GM21360 (cell line): ENCODE data around the gene CDK6.
"Not testable (repeated sequence)": the region's sequence is repeated elsewhere in the genome, so short reads cannot be mapped to it uniquely, and the experiment has no call there.

Experiments used
- ATAC-seq: cut with Tn5 transposase; IDR thresholded peaks from one replicate; pipeline ENCODE4 v1.9.1; 2021; ENCODE audit warnings: mild to moderate bottlenecking, moderate library complexity; ENCODE audit not compliant: unreplicated experiment

CDK6 gene

GRCh38 chr7:92604517-92604916, 231.9 kb downstream of the CDK6 start:
- ATAC-seq, result not testable (repeated sequence)

DNA sequence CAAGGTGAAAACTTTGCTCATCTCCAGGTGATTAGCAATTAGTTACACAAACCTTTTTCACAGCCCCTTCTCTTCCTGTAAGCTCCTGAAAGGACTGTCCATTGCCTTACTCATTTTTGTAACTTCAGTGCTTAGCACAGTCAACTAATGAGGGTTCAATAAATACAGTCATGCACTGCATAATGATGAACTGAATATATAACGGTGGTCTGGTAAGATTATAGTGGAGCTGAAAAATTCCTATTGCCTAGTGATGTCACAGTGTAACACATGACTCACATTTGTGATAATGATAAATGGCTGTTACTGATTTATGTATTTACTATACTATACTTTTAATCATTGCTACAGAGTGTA, 233.3 kb downstream of the CDK6 start:
- ATAC-seq, result no peak

GRCh38 chr7:92602352-92603088, 233.9 kb downstream of the CDK6 start:
- ATAC-seq, result no peak

DNA sequence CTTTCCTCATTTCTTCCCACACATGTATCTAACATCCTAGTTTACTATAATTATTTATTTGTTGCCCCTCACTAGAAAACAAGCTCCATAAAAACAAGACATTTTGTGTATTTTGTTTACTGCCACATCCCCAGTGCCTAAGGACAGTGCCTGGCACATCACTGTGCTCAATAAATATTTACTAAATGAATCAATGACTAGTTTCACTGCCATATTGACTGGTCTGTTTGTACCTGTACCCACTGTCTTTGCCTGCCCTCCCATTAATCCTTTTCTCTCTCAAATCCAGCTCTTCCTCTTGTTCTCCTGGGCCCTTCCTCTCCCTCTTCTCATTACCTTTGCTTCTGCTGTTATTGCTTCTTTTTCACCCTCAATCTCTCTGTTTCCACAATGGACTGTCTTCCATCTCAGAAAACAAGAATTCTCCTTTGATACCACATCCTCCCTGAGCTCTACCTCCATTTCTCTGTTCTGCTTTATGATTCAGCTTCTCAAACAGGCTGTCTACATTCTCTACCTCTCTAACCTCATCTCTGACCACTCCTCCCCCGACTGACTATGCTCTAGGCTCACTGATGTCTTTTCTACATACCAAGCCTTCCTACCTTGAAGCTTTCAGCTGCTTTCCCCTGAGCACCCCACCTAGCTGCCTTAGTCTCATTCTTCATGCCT, 237.9 kb downstream of the CDK6 start:
- ATAC-seq, result peak; percentile 67

DNA sequence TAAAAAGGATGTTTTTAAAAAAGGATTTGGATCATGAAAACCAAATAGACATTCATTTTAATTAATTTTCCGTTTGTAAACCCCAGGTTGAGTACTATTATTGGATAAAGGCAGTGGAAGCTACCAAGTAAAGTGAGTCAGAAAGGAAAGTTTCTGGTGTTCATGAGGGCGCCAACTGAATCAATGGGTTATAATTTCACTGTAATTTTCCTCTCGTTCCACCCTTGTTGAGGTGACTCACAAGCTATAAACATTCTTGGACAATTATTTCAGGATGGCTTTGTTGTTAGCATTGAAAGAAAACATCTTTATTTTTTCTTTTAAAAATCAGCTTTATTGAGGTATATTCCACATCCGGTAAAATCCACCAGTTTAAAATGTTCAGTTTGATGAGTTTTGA, 241.1 kb downstream of the CDK6 start:
- no peak for ATAC-seq

- ATAC-seq, result no peak
Measured at GRCh38 chr7:92594746-92595145, 241.6 kb downstream of the CDK6 start.

DNA sequence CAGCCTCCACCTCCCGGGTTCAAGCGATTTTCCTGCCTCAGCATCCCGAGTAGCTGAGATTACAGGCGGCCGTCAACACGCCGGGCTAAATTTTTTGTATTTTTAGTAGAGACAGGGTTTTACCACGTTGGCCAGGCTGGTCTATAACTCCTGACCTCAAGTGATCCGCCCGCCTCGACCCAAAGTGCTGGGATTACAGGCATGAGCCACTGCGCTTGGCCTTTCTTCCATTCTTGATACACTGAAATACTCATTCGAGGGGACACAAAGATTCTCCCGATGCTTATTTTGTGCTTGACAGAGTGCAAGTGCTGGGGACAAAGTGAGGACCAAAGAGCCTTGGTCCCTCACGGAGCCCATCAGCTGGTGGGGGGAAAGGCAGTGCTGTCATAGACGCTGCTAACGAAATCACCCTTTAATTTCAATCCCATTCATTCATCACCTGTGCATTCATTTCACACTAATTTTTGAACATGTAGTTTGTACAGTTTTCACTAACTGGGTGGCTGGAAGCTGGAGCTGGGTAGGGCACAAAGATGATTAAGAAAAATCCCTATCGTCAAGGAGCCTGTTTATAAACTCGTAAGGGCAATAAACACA, 245.6 kb downstream of the CDK6 start:
- ATAC-seq, result no peak

- ATAC-seq, result no peak
Measured at GRCh38 chr7:92589056-92589455, 247.3 kb downstream of the CDK6 start.

DNA sequence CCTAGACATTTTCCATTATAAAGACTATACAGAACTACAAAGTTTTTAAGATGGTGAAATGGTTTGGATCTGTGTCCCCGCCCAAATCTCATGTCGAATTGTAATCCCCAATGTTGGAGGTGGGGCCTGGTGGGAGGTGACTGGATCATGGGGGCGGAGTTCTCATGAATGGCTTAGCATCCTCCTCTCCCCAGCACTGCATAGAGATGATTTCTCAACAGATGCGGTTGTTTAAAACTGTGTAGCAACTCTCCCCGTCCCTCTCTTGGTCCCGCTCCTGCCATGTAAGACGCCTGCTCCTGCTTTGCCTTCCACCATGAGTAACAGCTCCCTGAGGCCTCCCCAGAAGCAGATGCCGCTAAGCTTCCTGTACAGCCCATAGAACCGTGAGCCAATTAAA, 247.8 kb downstream of the CDK6 start:
- no peak for ATAC-seq

DNA sequence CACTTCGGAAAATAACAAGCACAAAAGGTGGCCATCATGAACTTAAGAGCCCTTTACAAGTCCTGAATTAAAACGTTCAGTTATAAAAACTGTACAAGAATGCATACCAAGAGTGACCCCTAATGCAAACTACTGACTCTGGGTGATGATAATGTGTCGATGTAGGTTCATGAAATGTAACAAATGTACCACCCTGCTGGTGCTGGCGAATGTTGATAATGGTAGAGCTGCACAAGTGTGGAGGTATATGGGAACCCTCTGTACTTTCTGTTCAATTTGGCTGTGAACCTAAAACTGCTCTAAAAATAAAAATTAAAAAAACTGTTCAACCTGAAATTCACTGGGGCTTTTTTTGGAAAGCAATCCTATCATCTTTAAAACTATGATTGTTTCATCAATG, 249.5 kb downstream of the CDK6 start:
- no peak for ATAC-seq

DNA sequence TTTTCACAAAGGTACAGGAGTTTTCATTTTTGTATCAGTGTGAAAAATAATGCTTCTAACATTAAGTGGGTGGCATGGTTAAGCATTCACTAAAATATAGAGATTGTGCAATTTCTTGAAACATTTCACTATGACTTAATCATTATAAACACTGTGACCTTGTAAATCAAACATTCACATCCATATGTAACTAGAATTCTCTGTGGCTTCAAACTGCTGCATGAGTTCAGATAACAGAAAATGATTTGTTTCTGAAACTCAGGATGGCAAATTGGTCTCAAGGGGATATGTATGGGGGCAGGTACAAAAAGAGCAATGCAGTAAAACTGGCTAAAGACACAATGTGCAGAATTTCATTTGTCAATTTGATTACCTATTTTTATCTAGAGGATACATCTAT, 250.0 kb downstream of the CDK6 start:
- ATAC-seq, result no peak

DNA sequence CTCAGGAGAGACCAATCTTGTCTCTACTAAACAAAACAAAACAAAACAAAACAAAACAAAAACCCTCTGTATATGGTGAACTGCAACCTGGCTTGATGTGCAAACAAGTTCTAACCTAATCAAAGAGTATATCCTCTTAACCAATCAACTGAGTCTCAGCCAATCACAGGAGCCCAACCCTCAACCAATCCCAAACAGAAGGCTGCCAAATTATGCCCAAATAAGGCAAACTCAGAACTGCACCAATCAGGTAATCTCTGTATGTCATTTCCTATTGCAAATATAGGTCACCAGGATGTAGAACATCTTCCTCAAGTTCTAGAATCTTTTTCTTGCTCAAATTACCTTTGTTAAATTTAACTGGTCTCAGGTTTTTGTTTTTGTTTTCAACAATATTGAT, 251.4 kb downstream of the CDK6 start:
- ATAC-seq, result no peak

DNA sequence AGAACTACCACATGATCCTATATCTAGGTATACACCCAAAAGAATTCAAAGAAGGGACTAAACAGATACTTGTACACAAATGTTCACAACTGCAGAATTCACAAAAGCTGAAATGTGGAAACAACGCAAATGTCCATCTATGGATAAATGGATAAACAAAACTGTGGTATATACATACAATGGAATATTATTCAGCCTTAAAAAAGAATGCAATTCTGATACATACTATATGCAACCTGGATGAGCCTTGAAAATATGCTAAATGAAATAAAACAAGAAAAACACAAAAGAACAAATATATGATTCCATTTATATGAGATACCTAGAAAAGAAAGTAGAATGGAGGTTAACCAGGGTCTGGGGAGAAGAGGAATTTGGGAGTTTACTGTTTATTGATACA, 253.4 kb downstream of the CDK6 start:
- no peak for ATAC-seq

- ATAC-seq, result no peak
Measured at GRCh38 chr7:92576296-92576695, 260.1 kb downstream of the CDK6 start.

DNA sequence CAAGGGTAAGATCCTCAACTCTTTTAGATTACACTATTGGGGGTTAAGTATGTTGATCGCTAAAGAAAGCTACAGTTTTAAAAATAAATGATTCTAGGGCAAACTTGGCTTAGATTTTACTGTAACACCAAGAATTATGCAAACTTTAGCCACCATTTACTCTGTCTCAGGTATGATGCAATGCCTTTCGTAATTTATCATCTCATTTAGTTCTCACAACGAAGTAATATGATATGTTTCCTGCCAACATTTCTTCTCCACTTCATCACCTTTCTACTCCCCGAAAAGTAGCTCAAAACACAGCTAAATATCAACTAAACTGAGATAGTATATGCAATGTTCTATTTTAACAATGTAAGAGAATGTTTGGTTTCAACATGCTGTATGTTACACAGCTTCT, 267.2 kb downstream of the CDK6 start:
- ATAC-seq, result no peak

GRCh38 chr7:92567460-92567859, 268.9 kb downstream of the CDK6 start:
- no peak for ATAC-seq

- ATAC-seq, result no peak
Measured at GRCh38 chr7:92563345-92563744, 273.0 kb downstream of the CDK6 start.

DNA sequence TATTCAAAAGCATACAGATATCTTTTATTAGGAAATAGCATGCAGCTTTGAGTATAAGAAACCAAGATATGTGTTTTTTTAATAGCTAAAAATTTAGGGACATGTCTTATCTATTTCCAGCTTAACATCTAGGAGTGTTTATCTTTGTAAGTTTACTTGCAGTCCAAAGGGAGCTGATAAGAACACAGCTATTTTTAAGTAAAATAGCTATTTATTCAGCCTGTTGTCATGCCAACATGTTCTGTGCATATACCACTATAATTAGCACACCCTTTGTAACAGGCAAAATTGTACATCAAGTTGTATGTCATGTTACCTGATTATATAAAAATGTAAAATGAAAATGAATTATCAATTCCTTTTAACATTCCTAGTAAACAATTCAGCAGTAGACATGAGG, 275.8 kb downstream of the CDK6 start:
- no peak for ATAC-seq

GRCh38 chr7:92557808-92558362, 278.5 kb downstream of the CDK6 start:
- ATAC-seq, result no peak

- no peak for ATAC-seq
Measured at GRCh38 chr7:92557249-92557648, 279.1 kb downstream of the CDK6 start.
